Testis (tissue), 3 donors: ENCODE data around the gene PKD2L1. TPM values are rescaled to one million over a fixed set of nuclear protein-coding genes. Genes with fewer than 3 reads are reported as not detected.

ENCODE experiments used
- DNase-seq: peaks from one replicate; pipeline ENCODE4 v3.0.0-alpha.2; 2019
- H3K27ac ChIP-seq, 2 donors: fragments of 200-600 bp; sonication (generic); one replicate each; pipeline ENCODE4 v1.5.1; 2019
- H3K27me3 ChIP-seq: fragments of 200-600 bp; sonication (generic); one replicate; pipeline ENCODE4 v1.5.1; 2019
- H3K36me3 ChIP-seq: fragments of 200-600 bp; sonication (generic); one replicate; pipeline ENCODE4 v1.5.1; 2017; ENCODE audit warnings: low read depth; ENCODE audit errors: missing control alignments
- H3K4me1 ChIP-seq: fragments of 200-600 bp; sonication (generic); one replicate; pipeline ENCODE4 v1.5.1; 2019
- H3K4me3 ChIP-seq, 2 donors: fragments of 200-600 bp; sonication (generic); one replicate each; pipeline ENCODE4 v1.5.1; 2017 to 2019
- H3K9me3 ChIP-seq: fragments of 200-600 bp; sonication (generic); one replicate; pipeline ENCODE4 v1.5.1; 2017
- CTCF ChIP-seq, 3 experiments: fragments of 450-650 bp in 2 of 3; fragments of 200-600 bp in 1 of 3; sonication (generic) in 1 of 3; IDR thresholded peaks; one replicate each; pipeline ENCODE4 v1.5.1; 2016 to 2019; ENCODE audit warnings: antibody characterized with exemption in 3 of 3, mild to moderate bottlenecking in 2 of 3, moderate library complexity in 1 of 3
- POLR2A ChIP-seq: fragments of 450-650 bp; IDR thresholded peaks from one replicate; pipeline ENCODE4 v1.6.1; 2017; ENCODE audit warnings: antibody characterized with exemption, mild to moderate bottlenecking, moderate library complexity
- WGBS, 2 donors: methylation state at CpG; one replicate each; pipeline ENCODE4 v1.1.5; 2018; 5-methylcytosine and 5-hydroxymethylcytosine counted together
- intact Hi-C: fragments of 100-400 bp; cut with DNase I; formaldehyde crosslinking; loops from one replicate; pipeline ENCODE4 v1.15.1; 2023; ENCODE audit warnings: low total_unique reads
- polyA plus RNA-seq: library from polyadenylated mRNA; stranded (reverse); fragments of 350-450 nt; fragmentation: Illumina TruSeq; extraction: RNeasy Lipid Tissue Mini Kit (QIAGEN cat#74804); gene quantifications from one replicate; pipeline ENCODE4 v1.2.3, GENCODE V29; 2014; ENCODE audit warnings: low read depth, low replicate concordance; ENCODE audit not compliant: insufficient read depth
- total RNA-seq, 2 donors: library from RNA; depleted of rRNA; stranded (reverse); fragments of >200 nt; gene quantifications; one replicate each; pipeline ENCODE4 v1.2.3, GENCODE V29; 2016

The PKD2L1 gene
- total and polyA plus RNA-seq, 3 donors from 2014 or later = 0.99 to 4.7 (median 1.6) TPM

DNA sequence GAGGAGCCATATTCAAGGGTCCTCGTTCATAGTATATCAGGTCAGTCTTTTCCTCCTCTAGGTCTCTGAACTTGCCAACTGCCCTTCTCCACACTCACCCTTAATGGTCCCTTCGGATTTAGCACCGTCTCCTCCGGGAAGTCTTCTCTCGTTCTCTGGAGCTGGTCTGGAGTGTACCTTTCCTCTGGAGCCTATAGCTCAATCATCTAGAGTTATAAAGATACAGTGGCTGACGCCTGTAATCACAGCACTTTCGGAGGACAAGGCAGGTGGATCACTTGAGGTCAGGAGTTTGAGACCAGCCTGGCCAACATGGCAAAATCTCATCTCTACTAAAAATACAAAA, 12.6 kb upstream of the PKD2L1 start:
- Histone ChIP-seq H3K27me3 (no peaks in the 10 kb centered on the region), H3K4me1 (peaks cover 11% of the 10 kb centered on the region), H3K27ac (no peak overlapping the region), H3K9me3 (no peaks in the 10 kb centered on the region), H3K4me3 (no peak overlapping the region), H3K36me3 (no peaks in the 10 kb centered on the region)
- 87 to 91% methylated on average over 7 of the region's 7 CpGs for WGBS, 2 donors
- no peak for DNase-seq
- TF ChIP-seq POLR2A (no peak), CTCF (IDR thresholded peaks at IDR 0.05) (no peak)
- intact Hi-C loops = loop anchor here (5.0 kb wide), 1 partner anchor 90 kb away; no protein-coding TSS in a partner anchor

DNA sequence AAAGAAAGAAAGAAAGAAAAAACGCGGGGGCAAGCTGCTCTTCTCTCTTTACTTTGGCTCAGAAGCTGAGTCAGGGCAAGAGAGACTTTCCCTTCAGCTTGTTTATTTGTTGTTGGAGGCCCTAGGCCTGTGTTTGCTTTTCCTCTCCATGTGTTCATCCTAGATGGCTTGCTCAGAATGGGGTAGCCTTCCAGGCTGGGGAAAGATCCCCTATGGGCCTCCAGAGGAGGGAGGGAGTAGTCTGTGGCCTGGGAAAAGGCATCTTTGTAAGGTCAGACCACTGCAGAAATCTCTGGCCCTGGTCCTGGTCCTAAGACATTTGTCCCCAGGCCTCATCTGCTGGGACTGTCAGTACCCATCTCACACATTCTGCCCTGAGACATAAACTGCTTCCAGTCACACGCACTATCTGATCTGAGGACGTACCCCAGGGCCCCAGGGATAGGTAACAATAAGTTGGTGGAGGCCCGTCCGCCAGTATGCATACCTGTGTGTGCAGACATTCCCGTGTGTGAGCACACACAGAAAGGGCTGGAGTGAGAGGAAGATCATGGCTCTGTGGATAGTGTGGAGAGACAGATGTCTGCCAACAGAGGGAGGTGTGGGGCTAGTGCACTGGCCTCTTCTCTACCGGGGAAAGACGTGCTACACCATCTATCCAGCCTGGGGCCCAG, 12.1 kb upstream of the PKD2L1 start:
- WGBS, 2 donors = 55 to 76% methylated on average over 9 of the region's 9 CpGs
- Histone ChIP-seq H3K9me3 (no peaks in the 10 kb centered on the region), H3K4me3 (no peak overlapping the region), H3K36me3 (no peaks in the 10 kb centered on the region), H3K27me3 (no peaks in the 10 kb centered on the region), H3K4me1 (peaks cover 11% of the 10 kb centered on the region), H3K27ac (no peak overlapping the region)
- peak; percentile 50 to 64 (median 52) for TF ChIP-seq CTCF (IDR thresholded peaks at IDR 0.05)
- no peak for TF ChIP-seq POLR2A
- intact Hi-C loops = loop anchor here (5.0 kb wide), 1 partner anchor 90 kb away; no protein-coding TSS in a partner anchor
- DNase-seq = peak; percentile 75

DNA sequence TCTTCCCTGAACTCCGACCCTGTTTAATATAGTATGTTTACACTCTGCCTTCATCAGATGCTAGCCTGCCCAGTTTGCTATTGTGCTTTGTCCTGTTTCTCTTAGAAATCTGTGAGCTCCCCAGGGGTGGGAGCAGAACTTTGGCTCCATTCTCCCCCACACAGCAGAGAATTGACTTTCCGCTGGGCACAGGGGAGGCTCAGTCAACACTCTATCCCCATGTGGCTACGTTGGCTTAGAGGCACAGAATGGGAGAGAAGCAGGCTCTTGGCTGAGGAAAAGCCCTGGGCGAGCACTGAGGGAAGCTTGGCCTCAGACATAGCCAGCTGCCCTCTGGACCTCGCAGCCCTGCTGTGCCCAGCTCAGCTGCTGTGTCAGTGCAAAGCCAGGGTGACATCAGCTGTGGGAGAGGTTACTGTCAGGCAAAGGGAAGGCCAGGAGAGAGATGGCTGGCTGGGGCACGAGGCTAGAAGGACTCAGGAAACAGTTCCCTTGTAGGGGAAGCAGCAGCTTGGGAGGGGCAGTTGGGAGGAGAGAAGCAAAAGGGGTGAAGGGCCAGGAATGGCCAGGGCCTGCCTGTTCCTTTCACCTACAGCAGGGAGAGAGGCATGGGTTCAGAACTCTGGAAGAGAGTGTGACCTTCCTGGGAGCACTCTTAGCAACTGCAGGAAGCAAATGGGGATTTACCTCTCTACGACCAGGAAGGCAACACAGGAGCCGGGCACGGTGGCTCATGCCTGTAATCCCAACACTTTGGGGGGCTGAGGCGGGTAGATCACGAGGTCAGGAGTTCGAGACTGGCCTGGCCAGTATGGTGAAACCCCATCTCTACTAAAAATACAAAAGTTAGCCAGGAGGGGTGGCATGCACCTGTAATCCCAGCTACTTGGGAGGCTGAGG, 11.2 kb upstream of the PKD2L1 start:
- H3K27ac ChIP-seq = no peak overlapping the region

DNA sequence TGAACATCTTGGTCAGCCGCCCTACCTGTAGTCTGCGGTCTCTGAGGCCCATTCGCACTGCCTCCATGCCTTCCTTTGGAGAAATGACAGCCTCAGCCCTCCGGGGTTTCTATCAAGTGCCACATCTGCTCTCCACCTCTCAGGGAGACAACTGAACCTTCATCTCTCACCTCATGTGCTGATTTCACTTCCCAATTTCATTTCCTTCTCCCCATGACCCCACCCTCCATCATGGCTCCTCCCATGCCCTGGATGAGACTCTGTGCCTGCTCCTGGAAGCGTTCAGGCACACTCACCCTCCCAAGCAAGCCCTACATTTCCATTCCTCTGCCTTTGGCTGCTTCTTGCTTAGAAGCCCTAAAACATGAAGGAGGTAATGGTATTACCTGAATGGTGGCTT, 9.2 kb upstream of the PKD2L1 start:
- intact Hi-C loops = no loop called here
- DNase-seq = no peak
- no peaks in the 10 kb centered on the region for H3K9me3 ChIP-seq
- WGBS, 2 donors = 73 to 74% methylated on average over 5 of the region's 5 CpGs
- H3K4me3 ChIP-seq = no peak overlapping the region
- H3K27me3 ChIP-seq = no peaks in the 10 kb centered on the region
- H3K36me3 ChIP-seq = no peaks in the 10 kb centered on the region
- H3K27ac ChIP-seq = no peak overlapping the region
- no peaks in the 10 kb centered on the region for H3K4me1 ChIP-seq
- TF ChIP-seq CTCF (IDR thresholded peaks at IDR 0.05) = no peak
- no peak for TF ChIP-seq POLR2A

More for the DNA sequence above, 11.2 kb upstream of the PKD2L1 start:
- no peaks in the 10 kb centered on the region for H3K9me3 ChIP-seq
- no peaks in the 10 kb centered on the region for H3K27me3 ChIP-seq
- WGBS, 2 donors = 63 to 78% methylated on average over 11 to 12 of the region's 12 CpGs
- no peak for TF ChIP-seq POLR2A
- no peak for TF ChIP-seq CTCF (IDR thresholded peaks at IDR 0.05)
- H3K36me3 ChIP-seq = no peaks in the 10 kb centered on the region
- H3K4me3 ChIP-seq = no peak overlapping the region
- H3K4me1 ChIP-seq = peaks cover 8% of the 10 kb centered on the region
- intact Hi-C loops = loop anchor here (5.0 kb wide), 1 partner anchor 91 kb away; no protein-coding TSS in a partner anchor
- peak; percentile 69 for DNase-seq
